Stimulated activated naive CD8-positive, alpha-beta T cell treated with anti-CD3 and anti-CD28 coated beads, Interleukin-15, Interleukin-2, amounts not matched to agents 100 U/mL and 50 U/mL, for 24 hours (primary cell): Measurements from ENCODE around the gene GUCY2F.

Experiments
- ATAC-seq: fragments of 150-1000 bp; cut with Tn5 transposase; one replicate; pipeline ENCODE4 v1.10.0; 2021
- DNase-seq: peaks from one replicate; pipeline ENCODE4 v3.0.0; 2021

The GUCY2F gene

GRCh38 chrX:109393859-109394258, 88.0 kb downstream of the GUCY2F start:
- DNase-seq (no peak), ATAC-seq (no peak)

GRCh38 chrX:109392895-109393294, 89.0 kb downstream of the GUCY2F start:
- no peak for DNase-seq
- no peak for ATAC-seq

GRCh38 chrX:109390556-109390955, 91.3 kb downstream of the GUCY2F start:
- DNase-seq (no peak), ATAC-seq (no peak)

GRCh38 chrX:109389917-109390316, 92.0 kb downstream of the GUCY2F start:
- ATAC-seq, result no peak

GRCh38 chrX:109384699-109385098, 97.2 kb downstream of the GUCY2F start:
- no peak for DNase-seq
- ATAC-seq, result no peak

More at GRCh38 chrX:109389917-109390316, 92.0 kb downstream of the GUCY2F start:
- no peak for DNase-seq

GRCh38 chrX:109382332-109382731, 99.6 kb downstream of the GUCY2F start:
- no peak for DNase-seq
- no peak for ATAC-seq

- ATAC-seq, result no peak
Observed at GRCh38 chrX:109378281-109378680, 103.6 kb downstream of the GUCY2F start.

GRCh38 chrX:109374262-109374960, 107.5 kb downstream of the GUCY2F start:
- ATAC-seq (no peak), DNase-seq (no peak)

More at GRCh38 chrX:109378281-109378680, 103.6 kb downstream of the GUCY2F start:
- no peak for DNase-seq

- no peak for ATAC-seq
- DNase-seq, result no peak
Observed at GRCh38 chrX:109373468-109373867, 108.4 kb downstream of the GUCY2F start.

- ATAC-seq (no peak), DNase-seq (no peak)
Observed at GRCh38 chrX:109372716-109373115, 109.2 kb downstream of the GUCY2F start.

GRCh38 chrX:109372291-109372690, 109.6 kb downstream of the GUCY2F start:
- ATAC-seq, result no peak
- no peak for DNase-seq

- DNase-seq (no peak), ATAC-seq (no peak)
Observed at GRCh38 chrX:109362101-109362500, 119.8 kb downstream of the GUCY2F start.

GRCh38 chrX:109360301-109360700, 121.6 kb downstream of the GUCY2F start:
- no peak for ATAC-seq

GRCh38 chrX:109357706-109358105, 124.2 kb downstream of the GUCY2F start:
- no peak for ATAC-seq
- no peak for DNase-seq

More at GRCh38 chrX:109360301-109360700, 121.6 kb downstream of the GUCY2F start:
- DNase-seq, result no peak

- no peak for DNase-seq
- ATAC-seq, result no peak
Observed at GRCh38 chrX:109356684-109357083, 125.2 kb downstream of the GUCY2F start.

- DNase-seq, result no peak
- no peak for ATAC-seq
Observed at GRCh38 chrX:109352066-109352588, 129.8 kb downstream of the GUCY2F start.

GRCh38 chrX:109351557-109351956, 130.3 kb downstream of the GUCY2F start:
- DNase-seq (no peak), ATAC-seq (no peak)

- ATAC-seq, result no peak
- no peak for DNase-seq
Observed at GRCh38 chrX:109350551-109350950, 131.3 kb downstream of the GUCY2F start.

- no peak for DNase-seq
- no peak for ATAC-seq
Observed at GRCh38 chrX:109350051-109350450, 131.8 kb downstream of the GUCY2F start.

- DNase-seq (no peak), ATAC-seq (no peak)
Observed at GRCh38 chrX:109347632-109348031, 134.3 kb downstream of the GUCY2F start.

- no peak for ATAC-seq
Observed at GRCh38 chrX:109346491-109346890, 135.4 kb downstream of the GUCY2F start.

GRCh38 chrX:109345856-109346255, 136.0 kb downstream of the GUCY2F start:
- DNase-seq (no peak), ATAC-seq (no peak)

More at GRCh38 chrX:109346491-109346890, 135.4 kb downstream of the GUCY2F start:
- no peak for DNase-seq

- ATAC-seq (no peak), DNase-seq (no peak)
Observed at GRCh38 chrX:109344678-109345077, 137.2 kb downstream of the GUCY2F start.

- DNase-seq (no peak), ATAC-seq (no peak)
Observed at GRCh38 chrX:109344101-109344500, 137.8 kb downstream of the GUCY2F start.
